NCI-H2029 treated with DMSO at 0.1 percent for 48 hours (cell line): Measurements from ENCODE around the gene ARPC4.

ENCODE experiments used
- DNase-seq: peaks from one replicate; lab custom pipeline; 2025; lab: John Stamatoyannopoulos, UW

ARPC4 gene

GRCh38 chr3:9793161-9793781 lies 389 bp downstream of the ARPC4 start:
- DNase-seq: no peak

DNA sequence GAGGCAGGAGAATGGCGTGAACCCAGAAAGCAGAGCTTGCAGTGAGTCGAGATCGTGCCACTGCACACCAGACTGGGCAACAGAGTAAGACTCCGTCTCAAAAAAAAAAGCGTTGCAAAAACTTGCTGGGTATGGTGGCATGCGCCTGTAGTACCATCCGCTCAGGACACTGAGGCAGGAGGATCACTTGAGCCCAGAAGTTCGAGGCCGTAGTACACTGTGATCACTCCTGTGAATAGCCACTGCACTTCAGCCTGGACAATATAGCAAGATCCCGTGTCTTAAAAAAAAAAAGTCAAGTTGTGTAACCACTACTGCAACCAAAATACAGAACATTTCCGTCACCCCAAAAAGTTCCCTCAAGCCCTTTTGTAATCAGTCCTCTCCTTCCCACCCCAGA lies 1.5 kb downstream of the ARPC4 start:
- no peak for DNase-seq

GRCh38 chr3:9795207-9795606 lies 2.3 kb downstream of the ARPC4 start:
- no peak for DNase-seq

GRCh38 chr3:9797196-9797945 lies 4.5 kb downstream of the ARPC4 start:
- no peak for DNase-seq

DNA sequence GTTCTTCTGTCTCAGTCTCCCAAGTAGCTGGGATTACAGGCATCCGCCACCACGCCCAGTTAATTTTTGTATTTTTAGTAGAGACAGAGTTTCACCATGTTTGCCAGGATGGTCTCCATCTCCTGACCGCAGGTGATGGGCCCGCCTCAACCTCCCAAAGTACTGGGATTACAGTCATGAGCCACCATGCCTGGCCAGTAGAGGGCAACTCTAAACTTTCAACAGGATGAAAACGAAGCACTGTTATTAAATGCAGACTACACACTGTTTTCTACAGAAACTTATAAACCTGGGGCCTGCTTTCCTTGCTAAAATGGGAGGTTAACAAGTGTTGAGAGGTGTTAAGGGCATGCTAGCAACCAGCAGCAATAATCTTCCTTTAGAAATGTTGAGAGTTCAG lies 7.6 kb downstream of the ARPC4 start:
- no peak for DNase-seq

GRCh38 chr3:9803494-9803893 lies 10.6 kb downstream of the ARPC4 start:
- DNase-seq: no peak

- DNase-seq: no peak
These were observed 12.1 kb downstream of the ARPC4 start for GRCh38 chr3:9804996-9805395.

GRCh38 chr3:9806137-9806536 lies 13.3 kb downstream of the ARPC4 start:
- no peak for DNase-seq

GRCh38 chr3:9806688-9807589 lies 14.1 kb downstream of the ARPC4 start:
- DNase-seq: no peak

DNA sequence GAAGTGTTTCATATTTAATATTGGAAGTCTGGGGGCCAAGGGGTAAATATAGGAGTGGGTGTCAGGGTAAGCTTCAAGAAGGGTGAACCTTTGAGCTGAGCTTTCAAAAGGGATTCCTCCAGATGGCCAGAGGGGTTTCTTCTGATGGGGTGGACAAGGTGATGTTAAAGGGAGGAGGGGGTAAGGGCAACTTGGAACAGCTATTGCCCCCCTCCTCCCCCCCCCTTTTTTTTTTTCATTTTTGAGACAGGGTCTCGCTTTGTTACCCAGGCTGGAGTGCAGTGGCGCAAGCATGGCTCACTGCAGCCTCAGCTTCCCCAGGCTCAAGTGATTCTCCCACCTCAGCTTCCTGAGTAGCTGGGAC lies 15.1 kb downstream of the ARPC4 start:
- DNase-seq: no peak

DNA sequence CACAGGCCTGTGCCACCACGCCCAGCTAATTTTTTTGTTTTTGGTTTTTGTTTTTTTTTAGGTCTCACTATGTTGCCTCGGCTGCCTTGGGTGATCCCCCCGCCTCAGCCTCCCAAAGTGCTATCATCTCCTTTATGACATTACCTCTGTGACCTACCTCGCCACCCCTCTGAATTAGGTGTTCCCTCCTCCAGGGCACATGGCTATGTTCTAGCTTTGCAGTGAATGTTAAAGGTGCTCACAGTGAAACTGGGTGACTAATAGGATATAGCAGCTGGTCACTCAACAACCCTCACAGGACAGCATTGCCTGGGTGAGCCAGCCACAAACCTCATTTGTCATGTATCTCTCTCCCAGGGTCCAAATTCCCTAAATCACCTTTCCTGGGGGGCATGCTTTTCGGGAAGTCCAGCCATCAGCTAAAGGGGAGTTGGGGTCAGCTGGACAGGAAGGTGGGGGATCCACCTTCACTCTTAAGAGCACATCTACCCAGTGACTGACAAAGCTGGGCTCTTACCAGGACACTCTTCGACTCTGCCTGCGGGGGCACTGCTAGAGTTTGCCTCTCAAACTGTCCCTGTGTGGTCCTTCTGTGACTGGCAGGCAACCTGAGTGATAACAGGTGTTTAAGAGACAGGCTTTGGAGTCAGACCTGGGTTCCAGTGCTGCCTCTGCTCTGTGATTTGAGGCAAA lies 15.6 kb downstream of the ARPC4 start:
- DNase-seq: peak; percentile 34

DNA sequence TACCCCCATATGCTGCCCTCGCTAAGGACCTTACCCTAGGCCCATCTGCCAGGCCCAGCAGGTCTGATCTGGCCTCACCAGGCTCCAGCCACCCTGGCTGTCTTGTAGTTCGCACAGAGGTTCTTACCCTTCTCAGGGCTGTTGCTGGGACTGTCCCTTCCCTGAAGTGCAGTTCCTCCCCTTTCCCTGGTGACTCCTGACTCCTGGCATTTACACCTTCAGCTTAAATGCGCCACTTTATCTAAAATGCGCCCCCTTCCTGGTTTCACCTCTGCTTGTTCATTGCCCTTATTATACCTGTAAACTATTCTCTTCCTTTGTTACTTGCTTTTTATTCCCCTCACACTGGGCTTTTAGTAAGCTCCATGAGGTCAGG lies 16.3 kb downstream of the ARPC4 start:
- DNase-seq: no peak

DNA sequence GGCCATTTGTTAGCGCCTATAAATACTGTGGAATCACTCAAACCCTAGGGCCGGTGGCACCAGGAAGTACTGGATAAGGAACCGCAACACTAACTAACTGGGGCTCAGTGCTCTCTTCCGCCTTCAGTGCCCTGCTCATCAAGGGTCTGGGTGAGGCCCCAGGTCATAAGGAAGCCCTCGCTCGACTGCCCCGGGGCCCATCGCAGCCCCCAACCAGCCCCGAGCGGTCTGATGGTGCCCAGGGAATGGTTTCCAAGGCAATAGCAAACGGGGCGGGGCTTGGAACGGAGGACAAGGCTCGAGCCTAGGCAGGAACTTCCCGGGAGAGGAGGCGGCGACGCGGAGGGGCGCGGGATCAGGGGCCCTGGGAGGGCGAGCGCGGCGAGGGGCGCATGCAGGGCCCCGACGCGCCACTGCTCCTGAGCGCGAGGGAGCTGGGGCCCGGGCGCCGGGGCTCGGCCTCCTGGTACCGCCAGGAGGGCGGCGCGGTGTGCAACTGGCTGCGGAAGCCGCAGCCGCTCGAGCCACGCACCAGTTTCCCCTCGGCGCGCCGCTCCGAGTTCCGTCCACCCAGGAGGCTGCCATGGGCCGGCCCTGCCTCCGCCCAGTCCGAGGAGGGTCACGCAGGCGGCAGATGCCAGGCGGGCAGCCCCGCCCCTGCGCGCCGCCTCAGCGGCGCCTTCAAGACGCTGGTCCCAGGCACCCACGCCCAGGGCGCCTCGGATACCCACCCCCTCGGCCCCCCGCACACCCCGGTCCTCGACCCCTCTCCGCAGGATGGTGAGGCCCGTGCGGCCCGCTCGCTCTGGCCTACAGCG lies 16.9 kb downstream of the ARPC4 start, which contains the start of gene TTLL3:
TSS of gene TTLL3 (plus strand) at position 648 of the 818 bp plus-strand sequence. CDS start 400 bp downstream, outside the sequence.
- DNase-seq: peak; percentile 82

DNA sequence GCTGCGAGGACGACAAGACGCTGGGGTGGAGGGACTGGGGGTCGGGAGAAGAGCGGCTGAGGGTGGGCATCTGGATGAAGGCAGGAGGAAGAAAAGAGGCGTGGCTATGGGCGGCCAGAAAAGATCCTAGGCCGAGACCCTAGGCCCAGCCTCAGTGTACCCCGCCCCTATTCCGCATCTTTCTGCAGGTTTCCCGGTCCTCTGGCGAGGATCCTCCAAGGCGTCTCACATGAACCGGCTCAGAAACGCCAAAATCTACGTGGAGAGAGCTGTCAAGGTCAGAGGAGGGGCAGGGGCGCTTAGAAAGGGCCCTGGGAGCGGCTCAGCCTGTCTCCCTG lies 17.5 kb downstream of the ARPC4 start:
- no peak for DNase-seq

DNA sequence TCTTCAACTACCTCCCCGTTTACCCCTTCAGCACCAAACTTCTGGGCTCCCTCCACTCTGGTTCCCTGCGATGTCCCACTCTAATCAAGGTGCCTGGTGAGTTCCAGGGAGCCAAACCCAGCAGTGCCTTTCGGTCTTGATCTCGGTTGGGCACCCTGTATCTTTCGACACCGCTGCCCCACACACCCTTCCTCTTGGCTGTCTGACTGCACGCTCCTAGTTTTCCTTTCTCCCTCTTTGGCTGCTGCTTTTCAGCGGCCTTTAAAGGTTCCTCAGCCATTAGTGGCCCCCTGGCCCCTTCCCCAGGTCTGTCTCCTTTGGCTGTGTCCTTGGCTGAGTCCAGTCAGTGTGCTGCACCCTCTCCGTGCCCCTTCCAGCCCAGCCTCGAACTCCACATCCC lies 18.0 kb downstream of the ARPC4 start:
- DNase-seq: no peak

DNA sequence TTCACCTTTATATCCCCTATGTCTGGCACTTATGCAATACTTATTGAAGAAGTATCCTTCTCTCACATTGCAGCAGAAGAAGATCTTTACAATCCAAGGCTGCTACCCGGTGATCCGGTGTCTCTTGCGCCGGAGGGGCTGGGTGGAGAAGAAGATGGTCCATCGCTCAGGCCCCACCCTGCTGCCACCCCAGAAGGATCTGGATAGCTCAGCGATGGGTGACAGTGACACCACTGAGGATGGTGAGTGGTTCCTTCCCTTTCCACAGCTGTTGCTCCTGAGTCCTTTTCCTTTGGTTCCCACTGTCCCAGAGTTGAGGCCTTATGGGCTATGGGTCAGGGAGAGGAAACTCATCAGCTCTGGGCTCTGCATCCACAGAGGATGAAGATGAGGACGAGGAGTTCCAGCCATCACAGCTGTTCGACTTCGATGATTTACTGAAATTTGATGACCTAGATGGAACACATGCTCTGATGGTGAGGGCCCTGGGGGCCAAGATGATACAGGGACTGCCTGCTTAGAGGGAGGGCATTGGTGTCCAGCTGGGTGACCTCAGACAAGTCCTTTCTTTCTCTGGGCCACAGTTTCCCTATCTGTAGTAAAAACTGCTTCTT lies 20.1 kb downstream of the ARPC4 start:
- no peak for DNase-seq

- no peak for DNase-seq
These were observed 23.1 kb downstream of the ARPC4 start for GRCh38 chr3:9815986-9816385.

GRCh38 chr3:9817436-9817835 lies 24.6 kb downstream of the ARPC4 start:
- DNase-seq: no peak

DNA sequence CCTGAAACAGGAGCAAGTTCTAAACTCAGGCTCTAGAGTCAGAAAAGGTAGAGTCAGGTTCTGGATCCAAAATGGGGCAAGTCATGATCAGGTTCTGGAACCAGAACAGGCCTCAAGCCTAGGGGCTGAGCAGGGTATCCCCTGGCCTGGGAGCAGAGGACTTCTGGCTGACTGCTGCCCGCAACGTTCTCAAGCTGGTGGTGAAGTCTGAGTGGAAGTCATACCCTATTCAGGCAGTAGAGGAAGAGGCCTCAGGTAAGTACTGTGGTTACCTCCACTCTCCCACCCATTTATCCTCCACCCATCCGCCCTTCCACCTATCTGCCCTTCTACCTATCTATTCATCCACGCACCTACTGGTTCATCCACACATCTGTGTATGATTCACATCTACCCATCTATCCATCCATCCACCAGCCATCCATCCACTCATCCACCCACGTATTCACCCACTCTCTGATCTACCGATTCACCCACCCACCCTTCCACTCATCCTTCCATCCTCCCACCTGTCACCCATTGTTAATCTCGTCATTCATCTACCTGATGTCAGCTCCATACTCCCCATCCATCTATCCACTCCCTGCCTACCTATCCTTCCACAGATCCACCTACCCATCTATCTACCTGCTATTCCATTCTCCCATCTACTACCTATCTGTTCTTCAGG lies 25.9 kb downstream of the ARPC4 start:
- DNase-seq: no peak

- no peak for DNase-seq
These were observed 27.7 kb downstream of the ARPC4 start for GRCh38 chr3:9820543-9820942.
